Measurements from ENCODE around the gene SEMA3F.

GRCh38 chr3:50153782-50154475 lies 1.2 kb upstream of the SEMA3F start:
- TF ChIP-seq CTCF (IDR thresholded peaks at IDR 0.05) (no peak), POLR2A (IDR thresholded peaks at IDR 0.05) (no peak)

Data from ovary (tissue), 3 donors.